ENCODE data around the gene NR2F1.
A peak's percentile ranks its signal among the peaks of the same experiment; 100 is the strongest.

Gene NR2F1

DNA sequence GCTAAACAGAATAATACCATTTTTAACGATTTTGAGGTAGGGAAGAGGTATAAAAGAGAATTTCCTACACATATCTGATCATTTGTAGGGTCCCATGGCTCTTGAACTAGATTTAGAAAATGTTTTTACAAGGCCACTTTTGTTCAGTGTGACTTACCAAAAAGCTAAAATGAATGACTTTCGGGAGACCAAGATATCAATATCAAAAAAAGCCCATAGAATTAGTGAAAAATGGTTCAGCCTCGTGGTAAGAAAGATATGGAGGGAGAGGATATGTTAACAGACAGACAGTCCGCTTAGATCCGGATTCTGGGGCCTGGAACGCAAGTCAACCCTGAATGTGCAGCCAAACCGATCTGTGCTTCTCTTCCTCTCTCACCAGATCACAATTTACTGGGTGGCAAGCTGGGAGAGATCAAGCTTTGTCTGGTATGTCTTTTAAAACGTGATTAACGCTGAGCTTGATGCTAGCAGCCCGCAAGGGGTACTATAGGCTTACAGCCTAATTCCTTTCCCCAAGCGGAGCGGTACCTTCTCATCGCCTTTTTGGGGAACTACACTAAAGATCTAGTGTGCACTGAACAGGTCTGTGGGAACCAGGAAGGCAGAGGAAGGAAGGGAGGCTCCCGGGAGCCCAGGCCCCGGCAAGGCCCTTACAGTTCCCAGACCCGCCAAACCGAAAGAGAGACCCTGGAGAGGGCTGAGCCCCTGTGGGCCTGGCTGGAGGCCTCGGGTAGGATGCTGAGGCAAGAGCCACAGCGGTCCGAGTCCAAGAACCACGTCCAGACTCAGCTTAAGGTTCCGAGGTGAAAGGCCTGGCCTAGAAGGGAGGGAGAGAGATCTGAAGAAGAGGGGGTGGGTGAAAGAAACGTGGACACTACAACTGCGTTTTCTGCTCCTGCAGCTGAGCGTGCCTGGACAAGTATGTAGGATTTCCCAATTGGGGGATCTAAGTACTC, 4.9 kb upstream of the NR2F1 start:
- DNase-seq: no peak

DNA sequence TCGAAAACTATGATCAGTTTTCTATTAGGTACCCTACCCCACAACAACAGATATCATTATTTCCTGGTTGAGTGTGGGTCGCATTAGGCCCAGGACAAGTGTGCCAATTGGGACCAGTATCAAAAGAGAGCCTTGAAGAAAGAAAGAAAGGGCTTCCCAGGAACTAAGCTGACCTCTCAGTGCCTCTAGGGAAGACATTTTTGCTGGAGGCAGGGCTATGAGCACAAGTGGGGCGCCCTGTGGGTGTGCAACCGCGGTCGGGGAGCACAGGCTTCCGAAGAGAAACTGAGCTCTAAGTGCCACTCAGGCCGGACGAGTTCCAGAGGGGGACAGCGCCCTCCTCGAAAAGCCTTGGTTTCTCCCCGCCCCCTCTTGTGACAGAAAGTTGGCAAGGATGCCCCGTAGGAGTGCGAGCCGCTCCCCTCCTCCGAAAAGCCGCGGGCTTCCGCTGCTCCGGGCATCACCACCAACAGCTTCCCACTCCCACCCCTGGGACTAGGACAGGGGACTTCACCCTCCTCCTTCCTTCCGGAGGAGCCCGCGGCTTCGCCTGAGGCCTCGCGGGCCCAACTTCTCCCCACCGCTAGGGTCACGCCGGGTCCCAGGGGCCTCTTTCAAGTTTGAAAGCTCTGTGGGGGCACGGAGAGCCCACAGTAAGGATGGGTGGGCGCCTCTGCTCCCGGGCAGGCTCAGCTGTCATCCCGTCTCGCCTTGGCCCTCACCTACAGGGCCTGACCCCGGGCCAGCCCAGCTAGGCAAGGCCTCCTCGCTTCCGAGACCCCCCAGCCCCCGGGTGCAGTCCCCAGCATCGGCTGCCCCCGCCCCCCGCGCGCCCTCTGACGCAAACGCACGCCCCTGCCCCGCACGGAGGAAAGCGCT, 4.0 kb upstream of the NR2F1 start:
- DNase-seq: no peak

DNA sequence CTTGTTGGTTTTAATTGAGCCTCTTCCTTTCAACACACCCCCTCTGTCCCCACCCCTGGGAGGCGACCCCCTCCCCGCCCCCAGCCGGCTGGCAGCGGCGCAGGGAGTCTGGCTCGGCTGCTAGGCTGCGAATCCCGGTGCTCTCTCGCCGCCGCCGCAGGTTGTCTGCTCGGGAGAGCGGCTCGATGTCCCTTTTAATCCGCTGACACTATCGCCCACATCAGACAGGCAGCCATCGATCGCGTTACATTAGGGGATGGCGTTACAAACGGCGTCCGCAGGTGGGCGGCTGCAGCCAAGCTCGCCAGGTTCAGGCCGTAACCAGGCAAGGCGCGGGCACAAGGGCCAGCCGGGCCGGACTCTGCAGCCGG, 3.3 kb upstream of the NR2F1 start:
- no peak for DNase-seq

DNA sequence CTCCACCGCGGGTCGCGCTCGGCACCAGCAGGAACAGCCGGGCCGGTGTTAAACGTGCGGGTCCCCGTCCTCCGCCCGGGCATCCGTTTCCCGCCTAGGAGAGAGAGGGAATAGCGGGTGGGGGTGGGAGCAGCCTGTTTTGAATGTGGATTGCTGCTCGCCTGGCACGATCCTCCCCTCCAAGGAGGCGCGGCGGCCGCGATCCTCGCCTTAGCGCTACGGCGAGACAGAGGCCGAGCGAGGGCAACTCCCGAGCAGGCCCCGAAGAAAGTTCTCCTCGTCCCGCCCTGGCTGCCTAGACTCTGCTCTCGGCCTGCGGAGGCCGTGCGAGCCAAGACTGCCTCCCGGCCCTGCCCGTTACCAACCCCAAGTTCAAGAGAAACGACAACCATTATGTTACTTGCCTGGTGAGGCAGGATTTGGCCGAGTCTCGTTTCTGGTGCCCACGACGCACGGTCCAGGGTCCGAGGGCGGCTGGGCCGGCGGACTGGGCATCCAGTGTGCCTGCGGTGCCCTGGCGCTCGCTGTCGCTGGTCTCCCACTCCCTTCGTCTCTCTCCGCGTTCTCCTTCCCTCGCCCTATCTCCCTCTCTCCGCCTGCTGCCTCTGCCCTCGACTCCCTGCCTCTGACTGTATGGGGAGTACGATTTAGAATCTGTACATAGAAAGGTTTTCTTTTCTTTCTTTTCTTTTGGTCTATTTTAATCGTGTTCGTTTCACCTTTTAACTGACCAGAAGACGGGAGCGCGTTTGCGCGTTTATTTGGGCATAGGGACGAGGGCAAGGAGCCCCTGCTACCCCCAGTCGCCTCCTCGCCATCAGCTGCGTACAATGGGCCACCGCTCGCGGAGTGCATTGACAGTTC, 2.7 kb upstream of the NR2F1 start:
- DNase-seq: peak; percentile 16

DNA sequence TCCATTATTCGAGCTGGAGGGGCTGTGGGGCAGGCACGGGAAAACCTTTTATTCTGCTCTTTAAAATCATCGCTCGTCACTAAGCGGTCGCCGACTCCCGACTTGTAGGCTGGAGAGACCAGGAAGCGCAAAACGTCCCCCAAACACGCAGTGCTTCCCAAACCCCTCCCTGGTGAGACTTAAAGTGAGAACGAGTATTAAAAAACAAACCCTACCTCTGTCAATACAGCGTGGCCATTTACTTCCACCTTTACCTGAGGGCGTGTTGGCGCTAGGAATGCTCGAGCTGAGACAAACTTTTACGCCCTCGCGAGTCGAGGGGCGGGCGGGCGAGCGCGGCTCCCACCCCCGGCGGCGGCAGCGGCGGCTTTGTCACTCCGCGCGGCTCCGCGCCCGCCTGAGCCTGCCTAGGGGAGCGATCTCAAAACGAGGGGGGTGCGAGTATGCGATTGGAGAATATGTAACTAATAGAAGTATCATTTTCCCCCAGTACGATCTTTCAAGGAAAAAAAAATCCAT, 2.0 kb upstream of the NR2F1 start, which contains the start of gene NR2F1-AS1:
Gene NR2F1-AS1, minus strand, starts transcription at position 293 of the 519 bp plus-strand sequence.
- peak; percentile 13 for DNase-seq

DNA sequence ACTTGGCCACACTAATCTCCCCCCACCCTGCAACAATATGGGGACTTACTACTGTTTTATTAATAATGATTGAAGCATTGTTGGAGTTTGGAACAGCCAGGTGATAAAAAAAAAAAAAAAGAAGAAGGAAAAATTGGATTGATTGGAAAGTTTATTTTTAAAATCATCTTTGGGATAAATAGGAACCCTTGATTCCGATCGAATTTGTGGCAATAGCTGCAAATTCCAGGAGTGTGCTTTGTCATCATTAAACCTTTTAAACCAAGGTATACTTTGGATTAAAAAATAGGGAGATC, 907 bp upstream of the NR2F1 start:
- no peak for DNase-seq

DNA sequence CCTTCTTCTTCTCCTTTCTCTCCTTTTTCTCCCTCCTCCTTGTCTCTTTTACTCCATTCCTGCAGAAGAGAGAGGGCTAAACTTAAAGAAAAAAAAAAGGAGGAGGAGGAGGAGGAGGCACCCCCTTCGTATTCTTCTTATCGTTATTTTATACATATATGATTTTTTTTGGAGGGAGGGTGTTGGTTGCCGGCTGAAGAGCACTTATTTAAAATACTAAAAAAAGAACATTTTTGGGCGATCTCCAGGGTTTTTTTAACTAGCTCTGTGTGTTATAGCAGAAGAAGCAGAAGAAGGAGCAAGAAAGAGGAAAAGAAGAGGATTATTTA, 381 bp downstream of the NR2F1 start:
- no peak for DNase-seq

DNA sequence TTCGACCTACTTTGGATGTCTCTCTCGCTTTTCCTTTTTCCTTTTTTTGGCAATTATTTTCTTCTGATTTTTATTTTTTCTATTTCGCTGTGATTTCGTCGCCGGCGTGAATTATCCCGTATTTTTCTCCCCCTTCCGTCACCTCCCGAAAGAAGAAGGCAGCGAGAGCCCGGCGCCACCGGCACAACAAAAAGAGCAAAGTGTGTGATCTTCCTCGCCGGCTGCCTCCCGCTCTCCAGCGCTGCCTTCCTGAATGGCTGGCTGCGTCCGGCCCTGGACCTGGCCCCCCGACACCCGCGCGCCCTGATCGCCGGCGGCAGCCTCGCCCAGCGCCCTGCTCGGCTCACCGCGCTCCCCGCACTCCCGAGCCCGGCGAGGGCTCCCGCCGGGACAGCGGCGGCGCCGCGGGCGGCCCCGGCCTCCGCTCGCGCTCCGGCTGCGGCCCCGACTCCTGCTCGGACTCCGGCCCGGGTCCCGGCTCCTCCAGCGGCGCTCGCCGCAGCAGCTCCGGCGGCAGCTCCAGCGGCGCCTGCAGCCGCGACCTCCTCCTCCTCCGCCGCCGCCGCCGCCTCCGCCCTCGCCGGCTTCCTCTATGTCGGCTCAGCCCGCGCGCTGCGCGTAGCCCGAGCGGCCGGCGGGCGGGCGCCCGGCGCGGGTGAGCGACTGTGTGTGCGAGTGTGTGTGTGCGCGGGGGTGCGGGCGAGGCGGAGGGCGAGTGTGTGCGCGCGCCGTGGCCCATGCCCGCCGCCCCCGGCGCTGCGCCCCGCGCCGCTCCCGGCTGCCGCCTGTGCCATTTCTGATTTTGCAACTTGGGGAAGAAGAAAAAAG, 960 bp downstream of the NR2F1 start:
- peak; percentile 55 for DNase-seq

DNA sequence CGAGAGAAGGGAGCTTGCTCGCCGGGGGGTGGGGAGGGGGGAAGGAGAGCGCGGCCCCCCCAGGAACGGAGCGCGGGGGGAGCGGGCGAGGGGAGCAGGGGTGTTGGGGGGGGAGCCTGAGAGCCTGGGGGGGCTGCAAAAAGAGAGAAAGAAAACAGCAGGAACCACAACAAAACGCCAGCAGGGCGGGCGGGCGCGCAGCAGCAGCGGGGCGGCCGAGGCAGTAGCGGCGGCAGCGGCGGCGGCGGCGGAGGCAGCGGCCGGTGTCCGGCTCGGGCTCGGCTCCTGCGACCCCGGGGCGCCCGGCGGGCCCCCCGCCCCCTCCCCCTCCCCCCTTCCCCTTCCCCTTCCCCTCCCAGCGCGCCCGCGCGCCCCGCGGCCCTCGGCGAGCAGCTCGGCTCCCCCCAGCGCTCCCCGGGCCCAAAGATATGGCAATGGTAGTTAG, 1.6 kb downstream of the NR2F1 start:
- no peak for DNase-seq

DNA sequence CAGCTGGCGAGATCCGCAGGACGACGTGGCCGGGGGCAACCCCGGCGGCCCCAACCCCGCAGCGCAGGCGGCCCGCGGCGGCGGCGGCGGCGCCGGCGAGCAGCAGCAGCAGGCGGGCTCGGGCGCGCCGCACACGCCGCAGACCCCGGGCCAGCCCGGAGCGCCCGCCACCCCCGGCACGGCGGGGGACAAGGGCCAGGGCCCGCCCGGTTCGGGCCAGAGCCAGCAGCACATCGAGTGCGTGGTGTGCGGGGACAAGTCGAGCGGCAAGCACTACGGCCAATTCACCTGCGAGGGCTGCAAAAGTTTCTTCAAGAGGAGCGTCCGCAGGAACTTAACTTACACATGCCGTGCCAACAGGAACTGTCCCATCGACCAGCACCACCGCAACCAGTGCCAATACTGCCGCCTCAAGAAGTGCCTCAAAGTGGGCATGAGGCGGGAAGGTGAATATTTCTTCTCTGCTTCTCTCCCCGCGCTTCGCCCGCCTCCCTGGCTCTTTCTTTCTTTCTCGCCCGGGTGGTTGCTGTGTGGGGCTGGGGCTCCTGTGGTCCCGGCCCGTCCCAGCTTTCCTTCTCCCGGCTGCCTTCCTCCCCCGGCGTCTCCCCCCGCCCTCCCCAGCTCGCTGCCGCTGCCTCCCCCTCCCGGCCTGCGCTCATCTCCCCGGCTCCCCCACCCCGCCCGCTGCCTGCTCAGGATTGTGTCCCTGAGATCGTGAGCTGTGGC, 2.2 kb downstream of the NR2F1 start:
- peak; percentile 46 for DNase-seq

DNA sequence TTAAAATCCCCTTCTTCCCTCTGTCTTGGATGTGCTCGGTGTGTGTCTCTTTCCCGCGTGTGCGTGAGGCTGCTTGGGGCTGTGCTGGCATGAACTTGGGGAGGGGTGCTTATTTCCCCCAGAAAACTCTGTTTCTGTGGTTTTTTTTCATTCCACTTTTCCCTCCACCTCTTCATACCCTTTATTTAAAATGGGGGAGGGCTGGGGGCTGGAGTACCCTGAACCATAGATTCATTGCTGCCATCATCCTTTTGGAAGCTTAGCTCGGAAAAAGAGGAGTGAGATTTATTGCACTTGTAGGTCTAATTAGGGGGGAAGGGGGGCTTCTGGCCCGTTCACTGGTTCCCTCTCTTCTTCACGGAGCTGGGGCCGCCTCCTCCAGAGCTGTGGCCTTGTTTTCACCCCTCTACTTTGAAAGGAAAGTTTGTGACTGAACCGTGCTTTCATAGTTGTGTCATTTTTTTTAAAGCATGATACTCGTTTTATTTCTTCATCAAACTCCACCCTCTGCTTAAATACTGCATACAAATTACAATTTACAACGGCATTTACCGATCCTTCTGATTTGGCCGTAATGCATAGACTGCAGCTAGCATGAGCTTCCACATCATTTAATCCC, 2.9 kb downstream of the NR2F1 start:
- no peak for DNase-seq

DNA sequence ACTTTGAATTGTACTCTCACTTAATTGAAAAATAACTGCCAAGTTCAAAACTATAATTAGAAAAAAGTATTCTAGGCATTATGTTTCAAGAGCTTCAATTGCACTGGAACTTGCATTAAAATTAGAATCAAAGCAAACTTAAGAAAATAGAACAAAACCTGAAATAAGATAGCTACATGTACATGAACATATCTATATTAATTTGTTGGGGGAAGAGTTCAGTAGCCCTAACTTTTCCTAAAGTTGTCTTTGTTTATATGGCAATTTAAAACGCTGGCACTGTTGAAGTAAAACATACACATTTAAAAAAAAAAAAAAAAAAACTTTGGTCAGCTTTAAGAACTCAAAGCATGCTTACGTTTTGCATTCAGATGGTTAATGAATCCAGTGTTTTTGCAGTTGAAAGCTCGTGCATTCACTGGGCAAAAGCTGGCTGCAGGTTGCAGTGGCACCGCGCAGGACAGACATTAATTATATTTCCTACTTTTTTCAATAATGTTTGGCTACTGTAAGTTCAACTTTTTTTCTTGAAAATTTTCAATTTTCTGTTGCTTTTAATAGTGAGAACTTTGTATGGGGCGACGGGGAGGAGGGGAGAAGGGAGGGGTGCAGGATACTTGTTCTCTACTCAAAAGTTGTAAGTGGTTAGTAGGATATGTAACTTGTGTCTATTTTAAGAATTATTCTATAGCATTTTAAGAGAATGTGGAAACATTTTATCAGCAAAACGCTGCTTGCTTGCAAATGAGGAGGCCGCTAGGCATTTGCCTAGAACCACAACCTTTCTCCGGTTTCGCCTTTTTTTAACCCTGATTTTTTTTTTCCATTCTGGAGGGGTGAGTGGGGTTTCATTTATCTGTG, 3.9 kb downstream of the NR2F1 start:
- no peak for DNase-seq

DNA sequence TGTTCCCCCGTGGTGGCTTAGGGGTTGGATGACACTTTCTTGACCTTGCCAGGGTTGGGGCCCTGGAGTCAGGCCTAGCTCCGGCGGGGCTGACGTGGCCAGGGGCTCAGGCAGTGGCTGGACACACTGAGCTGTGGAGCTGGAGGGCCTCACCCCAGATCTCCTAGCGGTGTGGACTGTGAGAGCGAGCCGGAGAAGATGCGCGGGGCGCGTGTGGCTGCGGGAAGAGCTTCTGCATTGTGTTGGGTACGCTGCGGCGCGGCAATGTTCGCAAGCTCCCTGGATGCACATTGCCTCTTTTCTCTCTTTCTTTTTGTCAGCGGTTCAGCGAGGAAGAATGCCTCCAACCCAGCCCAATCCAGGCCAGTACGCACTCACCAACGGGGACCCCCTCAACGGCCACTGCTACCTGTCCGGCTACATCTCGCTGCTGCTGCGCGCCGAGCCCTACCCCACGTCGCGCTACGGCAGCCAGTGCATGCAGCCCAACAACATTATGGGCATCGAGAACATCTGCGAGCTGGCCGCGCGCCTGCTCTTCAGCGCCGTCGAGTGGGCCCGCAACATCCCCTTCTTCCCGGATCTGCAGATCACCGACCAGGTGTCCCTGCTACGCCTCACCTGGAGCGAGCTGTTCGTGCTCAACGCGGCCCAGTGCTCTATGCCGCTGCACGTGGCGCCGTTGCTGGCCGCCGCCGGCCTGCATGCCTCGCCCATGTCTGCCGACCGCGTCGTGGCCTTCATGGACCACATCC, 4.8 kb downstream of the NR2F1 start:
- no peak for DNase-seq

DNA sequence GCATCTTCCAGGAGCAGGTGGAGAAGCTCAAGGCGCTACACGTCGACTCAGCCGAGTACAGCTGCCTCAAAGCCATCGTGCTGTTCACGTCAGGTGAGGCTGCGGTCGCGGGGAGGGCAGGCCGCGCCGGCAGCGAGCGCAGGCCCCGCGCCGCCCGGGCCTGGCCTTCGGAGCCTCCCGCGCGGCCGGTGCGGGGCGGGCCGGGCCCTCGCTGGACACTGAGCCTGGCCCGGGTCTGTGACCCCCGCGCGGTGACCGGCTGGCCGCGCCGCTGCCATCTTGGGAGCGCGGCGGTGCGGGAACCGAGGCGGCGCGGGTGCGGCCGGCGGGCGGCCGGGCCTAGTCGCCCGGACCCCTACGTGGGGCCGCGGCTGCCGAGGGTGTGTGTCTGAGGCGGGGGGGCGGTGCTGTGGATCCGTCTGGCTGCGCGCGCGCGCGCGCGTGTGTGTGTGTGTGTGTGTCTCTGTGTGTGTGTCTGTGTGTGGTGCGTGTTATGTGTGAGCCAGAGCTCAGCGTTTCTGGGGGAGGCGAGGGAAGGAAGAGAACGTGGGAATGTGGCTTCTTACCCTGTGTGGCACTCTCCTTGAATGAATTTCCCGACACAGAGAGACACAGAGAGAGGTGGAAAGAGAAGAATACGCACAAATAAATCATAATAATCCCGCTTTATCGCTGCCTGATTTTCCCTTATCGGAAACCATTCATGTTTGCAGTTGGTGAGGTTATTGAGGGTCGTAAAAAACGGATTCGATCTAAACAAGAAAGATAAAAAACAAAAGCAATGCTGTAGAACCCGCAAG, 5.5 kb downstream of the NR2F1 start:
- no peak for DNase-seq

DNA sequence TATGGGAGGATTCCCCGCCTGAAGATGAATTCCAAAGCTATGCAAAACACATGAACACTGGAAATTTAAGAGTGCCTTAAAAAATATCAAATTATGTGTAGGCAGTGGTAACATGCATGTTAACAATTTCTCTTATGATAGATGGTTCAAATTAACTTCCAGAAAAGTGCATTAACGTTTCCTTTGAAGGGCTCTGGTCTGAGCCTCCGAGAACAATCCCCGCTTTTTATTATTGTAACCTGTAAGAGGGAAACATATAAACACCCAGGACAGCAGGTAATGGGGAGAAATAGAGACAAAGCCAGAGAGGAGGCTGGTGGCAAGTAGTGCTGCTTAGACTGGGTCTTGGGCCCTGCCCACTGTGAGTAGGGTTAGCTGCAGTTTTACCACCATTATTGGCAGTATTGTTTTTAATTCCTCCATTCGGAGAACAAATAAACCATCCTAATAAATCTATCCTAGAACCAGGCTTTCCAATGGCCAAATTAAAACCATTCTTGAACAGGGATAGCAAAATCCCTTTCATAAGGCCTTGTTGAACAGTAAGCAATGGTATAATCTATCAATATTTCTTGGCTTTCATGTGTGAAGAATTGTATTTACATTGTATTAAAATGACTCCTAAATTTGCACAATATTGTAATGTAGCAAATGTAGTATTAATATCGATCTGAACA, 6.3 kb downstream of the NR2F1 start:
- no peak for DNase-seq

DNA sequence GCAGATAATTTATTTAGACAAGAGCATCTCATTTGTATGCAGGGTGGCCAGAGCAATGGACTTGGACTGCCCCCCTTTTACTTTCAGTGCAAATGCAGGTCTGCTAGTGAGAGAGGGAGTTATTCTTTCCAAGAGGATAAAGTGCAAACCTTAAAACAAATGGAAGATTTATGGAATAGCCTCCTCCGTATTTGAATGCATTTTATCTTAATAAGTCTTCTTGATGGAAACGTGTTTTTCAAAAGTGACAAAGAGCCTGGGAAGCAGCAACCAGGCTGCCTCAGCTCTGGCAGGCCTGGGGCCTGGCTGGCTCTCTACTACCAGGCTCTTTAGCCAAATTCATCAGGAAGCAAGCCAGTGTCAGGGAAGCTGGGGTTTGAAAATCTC, 6.8 kb downstream of the NR2F1 start:
- no peak for DNase-seq

DNA sequence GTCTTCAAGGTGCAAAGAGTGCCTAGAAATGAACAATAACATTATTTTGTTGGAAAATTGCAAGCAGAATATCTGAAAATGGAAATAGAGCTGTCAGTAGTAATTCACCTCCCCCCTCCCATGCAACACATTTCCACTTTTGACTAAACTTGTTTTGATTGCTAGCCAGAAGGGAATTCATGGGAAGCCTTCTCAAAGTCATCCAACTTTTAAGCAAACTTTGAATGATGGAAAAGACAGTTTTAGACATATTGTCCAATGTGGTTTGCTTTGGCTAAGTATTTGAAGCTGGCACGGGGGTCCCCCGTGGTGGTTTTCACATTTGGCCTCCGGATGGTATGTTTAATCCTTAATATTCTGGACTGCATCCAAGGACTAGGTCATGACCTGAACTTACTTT, 7.5 kb downstream of the NR2F1 start:
- no peak for DNase-seq
